SKM-1 treated with dmso at 0.1 percent for 144 hours (cell line): ENCODE measurements around the gene CRTAC1.

Source experiments
- DNase-seq: peaks from one replicate; lab custom pipeline; 2025; ENCODE audit not compliant: unreplicated experiment; lab: John Stamatoyannopoulos, UW

Gene CRTAC1

DNA sequence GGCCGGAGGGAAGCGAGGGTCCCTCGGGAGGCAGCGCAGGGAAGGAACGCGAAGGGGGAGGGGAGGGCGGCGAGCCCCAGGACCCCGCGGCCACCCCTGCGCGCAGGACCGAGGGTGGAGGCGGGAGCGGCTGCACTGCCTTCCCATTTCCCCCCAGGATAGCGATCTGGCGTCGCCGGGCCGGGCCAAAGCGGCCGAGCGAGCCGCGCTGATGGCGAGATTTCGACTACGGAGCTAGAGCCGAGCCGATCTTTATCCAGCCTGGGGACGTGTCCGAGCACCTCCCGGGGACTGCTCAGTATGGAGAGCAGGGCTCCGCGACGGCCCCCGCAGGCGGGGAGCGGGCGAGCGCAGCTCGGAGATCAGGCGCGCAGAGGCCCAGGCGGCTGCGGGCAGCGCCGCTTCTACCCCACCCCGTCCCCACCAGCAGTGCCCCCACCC is 590 bp upstream of the CRTAC1 start:
- no peak for DNase-seq

- DNase-seq: no peak
These were observed 1.0 kb downstream of the CRTAC1 start for GRCh38 chr10:98029149-98030092.

DNA sequence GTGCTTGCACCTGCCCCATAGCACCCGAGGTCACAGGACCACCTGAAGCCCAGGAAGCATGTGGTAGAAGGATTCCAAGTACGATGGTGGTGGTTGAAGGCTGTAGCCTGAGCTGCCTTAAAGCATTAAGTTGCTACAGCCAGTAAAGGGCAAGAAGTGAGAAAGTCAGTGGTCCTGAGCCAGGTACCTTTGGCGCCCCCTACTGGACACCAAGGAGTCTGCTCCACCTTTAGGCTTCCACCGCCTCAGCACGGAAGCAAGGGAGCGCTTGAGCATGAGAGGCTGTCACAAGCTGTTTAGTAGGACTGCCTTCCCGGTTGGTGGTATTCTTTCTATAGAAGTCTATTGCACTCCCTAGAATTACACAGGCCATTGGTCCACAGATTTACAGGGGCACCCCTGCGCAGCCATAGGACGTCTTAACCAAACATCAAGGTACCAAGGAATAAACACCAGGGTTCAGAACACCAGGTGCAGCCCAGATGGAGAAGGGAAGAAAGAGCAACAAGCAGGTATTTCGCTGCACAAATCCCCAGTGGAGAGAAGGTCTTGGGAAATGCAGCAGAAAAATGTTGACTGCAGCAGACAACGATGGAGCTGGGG is 2.2 kb downstream of the CRTAC1 start:
- peak; percentile 1 for DNase-seq

DNA sequence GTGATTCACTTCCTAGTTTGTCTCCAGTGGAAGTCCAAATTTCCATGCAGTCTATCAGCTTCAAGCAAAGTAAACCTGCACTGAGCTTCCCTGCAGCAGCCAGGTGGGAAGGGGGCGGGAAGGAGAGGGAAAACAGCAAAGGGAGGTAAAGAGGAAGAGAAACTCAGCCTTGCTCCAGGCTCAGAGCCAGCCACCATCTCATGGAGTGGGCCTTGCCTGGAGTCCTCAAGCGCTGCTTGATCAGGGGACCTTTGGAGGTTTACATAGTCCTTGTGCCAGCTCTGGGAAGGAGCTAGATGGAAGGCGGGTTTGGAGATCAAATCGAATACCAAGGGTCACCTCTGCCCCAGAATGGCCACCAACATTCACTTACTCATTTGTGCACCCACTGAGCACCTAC is 7.4 kb downstream of the CRTAC1 start:
- no peak for DNase-seq

DNA sequence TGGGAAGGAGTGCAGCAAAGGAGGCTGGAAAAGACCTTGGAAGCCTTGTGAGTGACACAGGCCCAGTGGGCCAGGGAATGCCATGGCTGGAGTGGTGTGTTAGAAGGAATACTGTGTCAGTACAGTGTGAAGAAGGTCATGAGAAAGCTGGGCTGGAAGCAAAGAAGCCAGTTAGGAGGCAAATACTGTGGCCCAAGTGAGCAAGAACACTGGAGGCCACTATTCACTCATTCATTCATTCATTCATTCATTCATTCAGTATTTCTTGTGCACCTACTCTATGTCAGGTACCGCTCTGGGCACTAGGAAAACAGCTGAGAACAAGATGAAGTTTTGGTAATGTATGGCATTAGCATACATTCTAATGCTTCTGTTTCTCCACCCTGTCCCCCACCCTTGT is 9.6 kb downstream of the CRTAC1 start:
- no peak for DNase-seq

DNA sequence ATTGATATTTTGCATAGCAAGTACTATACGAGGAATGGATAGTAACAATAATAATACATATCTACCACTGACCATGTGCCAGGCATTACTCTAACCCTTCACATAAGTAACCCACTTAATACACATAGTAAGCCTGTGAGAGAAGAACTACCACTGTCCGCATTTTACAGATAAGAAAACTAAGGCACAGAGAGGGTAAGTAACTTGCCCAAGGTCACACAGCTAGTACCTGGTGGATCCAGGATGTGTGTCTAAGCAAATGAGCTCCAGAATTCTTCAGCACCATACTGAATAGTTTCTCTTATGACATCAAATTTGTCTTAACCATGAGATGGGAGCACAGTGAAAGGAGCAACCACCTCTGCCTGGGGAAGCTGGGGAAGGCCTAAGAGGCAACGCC is 10.2 kb downstream of the CRTAC1 start:
- no peak for DNase-seq

DNA sequence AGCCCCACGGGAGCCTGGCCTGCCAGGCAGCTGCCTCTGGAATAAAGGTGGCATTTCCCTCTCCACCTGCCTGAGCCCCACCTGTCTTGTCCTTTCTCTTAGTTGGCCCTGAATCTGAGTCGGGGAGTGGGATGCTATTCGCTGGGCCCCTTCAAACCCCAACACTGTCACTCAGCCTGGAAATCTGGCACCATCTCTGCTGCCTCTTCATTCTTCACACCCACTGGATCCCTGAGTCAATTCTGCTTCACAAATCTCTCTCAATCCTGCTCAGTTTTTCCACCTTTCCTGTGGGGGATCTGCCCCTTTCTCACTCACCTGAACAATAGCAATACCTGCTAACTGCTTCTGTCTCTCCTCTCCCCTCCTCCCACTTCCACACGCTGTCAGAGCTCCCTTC is 10.6 kb downstream of the CRTAC1 start:
- DNase-seq: no peak

- DNase-seq: no peak
These were observed 13.5 kb downstream of the CRTAC1 start for GRCh38 chr10:98016772-98017475.

GRCh38 chr10:98013776-98014175 is 16.6 kb downstream of the CRTAC1 start:
- DNase-seq: no peak

DNA sequence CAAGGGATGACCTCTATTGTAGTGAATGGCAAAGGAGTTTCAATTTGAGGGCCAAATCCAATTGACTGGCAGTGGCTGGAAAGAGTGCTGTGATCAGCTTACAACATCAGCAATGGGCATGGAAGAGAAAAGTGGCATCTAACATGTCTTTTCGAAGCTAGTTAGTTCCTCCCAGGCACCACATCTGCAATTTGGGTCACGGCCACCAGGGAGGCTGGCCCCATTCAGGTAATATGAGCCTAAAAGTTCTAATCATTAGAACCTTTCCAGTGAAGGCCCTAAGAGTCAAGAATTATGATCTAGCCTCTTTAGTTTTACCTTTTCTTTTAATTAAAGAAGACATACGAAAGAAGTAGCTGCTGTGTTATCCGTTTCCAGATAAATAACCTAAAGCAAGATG is 17.3 kb downstream of the CRTAC1 start:
- no peak for DNase-seq

DNA sequence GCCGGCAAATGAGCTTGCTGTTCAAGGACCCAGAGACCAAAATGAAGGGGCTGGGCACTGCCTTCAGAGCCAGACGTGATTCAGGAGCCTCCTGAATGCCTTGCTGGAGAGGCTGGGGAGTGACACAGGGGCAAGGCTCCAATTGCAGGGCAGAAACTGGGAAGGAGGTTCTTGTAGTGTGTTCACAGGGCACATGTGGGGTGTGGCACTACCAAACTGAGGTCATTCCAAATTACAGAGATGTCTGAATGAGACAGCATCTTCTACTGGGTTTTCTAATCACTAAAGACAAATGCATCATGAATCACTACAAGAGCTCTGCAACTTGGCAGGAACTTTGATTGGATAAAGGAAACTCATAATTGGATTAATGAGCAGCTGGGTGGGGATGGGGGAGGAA is 17.8 kb downstream of the CRTAC1 start:
- no peak for DNase-seq

- no peak for DNase-seq
These were observed 19.3 kb downstream of the CRTAC1 start for GRCh38 chr10:98010939-98011685.

GRCh38 chr10:98006266-98006665 is 24.2 kb downstream of the CRTAC1 start:
- DNase-seq: no peak

- DNase-seq: no peak
These were observed 28.7 kb downstream of the CRTAC1 start for GRCh38 chr10:98001736-98002135.

- no peak for DNase-seq
These were observed 30.1 kb downstream of the CRTAC1 start for GRCh38 chr10:98000346-98000745.

- no peak for DNase-seq
These were observed 30.5 kb downstream of the CRTAC1 start for GRCh38 chr10:97999923-98000248.

- no peak for DNase-seq
These were observed 31.1 kb downstream of the CRTAC1 start for GRCh38 chr10:97999066-97999922.

- DNase-seq: no peak
These were observed 38.5 kb downstream of the CRTAC1 start for GRCh38 chr10:97991871-97992270.

GRCh38 chr10:97981816-97982215 is 48.6 kb downstream of the CRTAC1 start:
- DNase-seq: no peak

DNA sequence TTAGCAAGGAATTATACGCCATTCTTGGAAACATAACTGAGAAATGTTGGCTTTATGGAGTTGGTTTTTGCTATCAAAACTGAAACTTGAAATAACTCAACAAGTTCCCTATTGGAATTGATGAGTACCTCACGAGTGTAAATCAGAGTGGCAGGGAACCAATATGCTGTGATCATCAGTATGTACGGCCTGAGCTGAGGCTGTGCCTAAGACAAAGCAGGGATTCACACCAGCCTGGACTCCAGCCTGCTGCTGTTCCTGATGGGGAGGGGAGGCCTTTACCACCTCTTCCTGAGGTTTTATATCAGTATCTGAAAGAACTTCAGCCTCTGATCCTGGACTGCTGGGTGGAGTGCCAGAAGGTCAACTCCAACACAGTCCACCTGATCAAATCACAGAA is 52.7 kb downstream of the CRTAC1 start:
- DNase-seq: no peak
